Activated T-cell treated with anti-CD3 and anti-CD28 coated beads, Interleukin-2, amount 50 U/mL, for 72 hours (primary cell): ENCODE data around the gene CFD. TPM values are rescaled to one million over a fixed set of nuclear protein-coding genes. Genes with fewer than 3 reads are reported as not detected.
"Not testable (repeated sequence)": the region's sequence is repeated elsewhere in the genome, so short reads cannot be mapped to it uniquely, and the experiment has no call there.

Experiments
- ATAC-seq, 2 donors: fragments of 150-1000 bp; cut with Tn5 transposase; replicated peaks in 1 of 2; 2 replicates each; pipeline ENCODE4 v1.10.0; 2021; ENCODE audit warnings: moderate library complexity in 2 of 2, mild to moderate bottlenecking in 1 of 2
- DNase-seq, 2 donors: peaks; one replicate each; pipeline ENCODE4 v3.0.0; 2021 to 2022; ENCODE audit warnings: mixed read lengths in 1 of 2
- H3K27ac Mint-ChIP-seq: one replicate; pipeline ENCODE4 v1.8.0; 2022; ENCODE audit warnings: mild to moderate bottlenecking, moderate library complexity, mixed read lengths
- H3K27me3 Mint-ChIP-seq: one replicate; pipeline ENCODE4 v1.8.0; 2022; ENCODE audit warnings: low read depth, mixed read lengths
- H3K36me3 Mint-ChIP-seq, 2 donors: one replicate each; pipeline ENCODE4 v1.8.0; 2022; ENCODE audit warnings: mixed read lengths in 2 of 2, mild to moderate bottlenecking in 1 of 2; ENCODE audit not compliant: insufficient read depth in 2 of 2
- H3K4me1 Mint-ChIP-seq: one replicate; pipeline ENCODE4 v1.8.0; 2022; ENCODE audit warnings: low read depth, mixed read lengths
- H3K4me3 Mint-ChIP-seq, 2 donors: one replicate each; pipeline ENCODE4 v1.8.0; 2022; ENCODE audit warnings: mild to moderate bottlenecking in 2 of 2, mixed read lengths in 2 of 2, moderate library complexity in 2 of 2
- H3K9me3 Mint-ChIP-seq, 2 donors: one replicate each; pipeline ENCODE4 v1.8.0; 2022; ENCODE audit warnings: mixed read lengths in 2 of 2
- total RNA-seq, 2 donors: library from RNA; stranded (reverse); gene quantifications; one replicate each; pipeline ENCODE4 v1.2.3, GENCODE V29; 2022

The CFD gene
- total RNA-seq, 2 donors from 2014 or later = 2.1 to 3.1 TPM

GRCh38 chr19:815775-816499, 43.5 kb upstream of the CFD start:
- Mint-ChIP-seq H3K4me1 (no peaks in the 10 kb centered on the region), H3K4me3 (no peak overlapping the region), H3K27me3 (no peaks in the 10 kb centered on the region), H3K9me3 (peaks cover 8 to 10% of the 10 kb centered on the region in 2 donors), H3K36me3 (peaks cover 8 to 17% of the 10 kb centered on the region in 2 donors), H3K27ac (peak overlapping the region; percentile 3)
- DNase-seq = no peak
- peak in 1 of 2 donors; percentile 6 for ATAC-seq

GRCh38 chr19:816500-816857, 43.0 kb upstream of the CFD start:
- DNase-seq (no peak), ATAC-seq (no peak)
- H3K27ac Mint-ChIP-seq = peak overlapping the region; percentile 6
- H3K4me1 Mint-ChIP-seq = no peaks in the 10 kb centered on the region
- H3K27me3 Mint-ChIP-seq = no peaks in the 10 kb centered on the region
- peaks cover 8 to 10% of the 10 kb centered on the region in 2 donors for H3K9me3 Mint-ChIP-seq
- H3K4me3 Mint-ChIP-seq = no peak overlapping the region
- peaks cover 8 to 15% of the 10 kb centered on the region in 2 donors for H3K36me3 Mint-ChIP-seq

- H3K27ac Mint-ChIP-seq = peak overlapping the region; percentile 60
- H3K4me3 Mint-ChIP-seq, H3K9me3 Mint-ChIP-seq, DNase-seq, H3K36me3 Mint-ChIP-seq, ATAC-seq, H3K4me1 Mint-ChIP-seq: not testable (repeated sequence)
- H3K27me3 Mint-ChIP-seq = peaks cover 16% of the 10 kb centered on the region
Observed at GRCh38 chr19:820212-820611, 39.3 kb upstream of the CFD start.

GRCh38 chr19:821231-821824, 38.1 kb upstream of the CFD start:
- Mint-ChIP-seq H3K27ac (no peak overlapping the region), H3K36me3 (peaks cover 2 to 4% of the 10 kb centered on the region in 2 donors), H3K4me1 (no peaks in the 10 kb centered on the region), H3K9me3 (peaks cover 4 to 5% of the 10 kb centered on the region in 2 donors), H3K27me3 (peaks cover 16% of the 10 kb centered on the region), H3K4me3 (no peak overlapping the region)
- DNase-seq = no peak
- no peak for ATAC-seq

- Mint-ChIP-seq H3K27me3 (peaks cover 16% of the 10 kb centered on the region), H3K9me3 (peaks cover 0 to under 1% of the 10 kb centered on the region in 2 donors), H3K27ac (no peak within 1 kb of the TSS), H3K36me3 (no peaks in the 10 kb centered on the region), H3K4me3 (no peak within 1 kb of the TSS), H3K4me1 (no peaks in the 10 kb centered on the region)
- ATAC-seq = no peak
- DNase-seq = no peak
Observed at GRCh38 chr19:821825-822503, 37.5 kb upstream of the CFD start, which contains the start of gene PLPPR3. TSS of gene PLPPR3 (minus strand) at chr19:821955. CDS start at chr19:821559, 396 bp downstream.

- Mint-ChIP-seq H3K36me3 (no peaks in the 10 kb centered on the region), H3K27ac (no peak overlapping the region), H3K9me3 (no peaks in the 10 kb centered on the region), H3K27me3 (peaks cover 16% of the 10 kb centered on the region), H3K4me1 (no peaks in the 10 kb centered on the region), H3K4me3 (no peak overlapping the region)
- ATAC-seq (no peak), DNase-seq (no peak)
Observed at GRCh38 chr19:823565-824121, 35.8 kb upstream of the CFD start.

- Mint-ChIP-seq H3K4me3 (no peak overlapping the region), H3K9me3 (no peaks in the 10 kb centered on the region), H3K27me3 (peaks cover 16% of the 10 kb centered on the region), H3K36me3 (no peaks in the 10 kb centered on the region), H3K4me1 (no peaks in the 10 kb centered on the region), H3K27ac (no peak overlapping the region)
- DNase-seq (no peak), ATAC-seq (peak in 1 of 2 donors; percentile 16)
Observed at GRCh38 chr19:824885-825284, 34.6 kb upstream of the CFD start.

GRCh38 chr19:825897-826644, 33.4 kb upstream of the CFD start:
- Mint-ChIP-seq H3K4me1 (no peaks in the 10 kb centered on the region), H3K4me3 (no peak overlapping the region), H3K27ac (no peak overlapping the region), H3K27me3 (peaks cover 16% of the 10 kb centered on the region), H3K36me3 (no peaks in the 10 kb centered on the region), H3K9me3 (no peaks in the 10 kb centered on the region)
- ATAC-seq = no peak
- DNase-seq = no peak

- Mint-ChIP-seq H3K27me3 (peaks cover 16% of the 10 kb centered on the region), H3K9me3 (no peaks in the 10 kb centered on the region), H3K4me3 (no peak overlapping the region), H3K27ac (no peak overlapping the region), H3K36me3 (no peaks in the 10 kb centered on the region), H3K4me1 (no peaks in the 10 kb centered on the region)
- ATAC-seq (no peak), DNase-seq (no peak)
Observed at GRCh38 chr19:827314-827709, 32.2 kb upstream of the CFD start.

- H3K9me3 Mint-ChIP-seq = no peaks in the 10 kb centered on the region
- H3K4me3 Mint-ChIP-seq = no peak within 1 kb of the TSS
- H3K27me3 Mint-ChIP-seq = peaks cover 13% of the 10 kb centered on the region
- H3K36me3 Mint-ChIP-seq = no peaks in the 10 kb centered on the region
- H3K27ac Mint-ChIP-seq = no peak within 1 kb of the TSS
- DNase-seq (no peak), ATAC-seq (no peak)
- H3K4me1 Mint-ChIP-seq = no peaks in the 10 kb centered on the region
Observed at GRCh38 chr19:827710-828321, 31.6 kb upstream of the CFD start, which contains the start of gene AZU1. TSS of gene AZU1 (plus strand) at chr19:827837. CDS start at chr19:827847, 10 bp downstream.

- H3K27ac Mint-ChIP-seq = no peak overlapping the region
- H3K4me3 Mint-ChIP-seq = no peak overlapping the region
- no peaks in the 10 kb centered on the region for H3K27me3 Mint-ChIP-seq
- ATAC-seq = no peak
- no peak for DNase-seq
- H3K36me3 Mint-ChIP-seq = no peaks in the 10 kb centered on the region
- no peaks in the 10 kb centered on the region for H3K4me1 Mint-ChIP-seq
- H3K9me3 Mint-ChIP-seq = no peaks in the 10 kb centered on the region
Observed at GRCh38 chr19:829129-829758, 30.2 kb upstream of the CFD start.
